ENCODE data around the gene ATR.

Gene ATR

DNA sequence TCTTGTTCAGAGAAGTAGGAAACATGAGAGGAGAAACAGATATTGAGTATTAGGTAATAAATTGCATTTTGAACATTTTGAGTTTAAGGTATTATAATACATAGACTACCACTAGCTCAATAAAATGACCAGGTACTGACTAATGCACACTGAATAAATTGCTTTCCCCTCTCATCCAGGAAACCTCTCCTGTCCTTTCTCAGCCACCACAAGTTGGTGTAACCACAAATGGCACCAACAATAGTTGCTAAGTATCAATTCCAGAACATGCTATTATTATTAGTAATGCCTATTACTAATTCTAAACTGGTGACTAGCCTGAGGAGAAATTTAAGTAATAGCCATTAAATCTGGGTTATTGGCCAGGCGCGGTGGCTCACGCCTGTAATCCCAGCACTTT is 83.4 kb downstream of the ATR start:
- TF ChIP-seq, protein P1, sequence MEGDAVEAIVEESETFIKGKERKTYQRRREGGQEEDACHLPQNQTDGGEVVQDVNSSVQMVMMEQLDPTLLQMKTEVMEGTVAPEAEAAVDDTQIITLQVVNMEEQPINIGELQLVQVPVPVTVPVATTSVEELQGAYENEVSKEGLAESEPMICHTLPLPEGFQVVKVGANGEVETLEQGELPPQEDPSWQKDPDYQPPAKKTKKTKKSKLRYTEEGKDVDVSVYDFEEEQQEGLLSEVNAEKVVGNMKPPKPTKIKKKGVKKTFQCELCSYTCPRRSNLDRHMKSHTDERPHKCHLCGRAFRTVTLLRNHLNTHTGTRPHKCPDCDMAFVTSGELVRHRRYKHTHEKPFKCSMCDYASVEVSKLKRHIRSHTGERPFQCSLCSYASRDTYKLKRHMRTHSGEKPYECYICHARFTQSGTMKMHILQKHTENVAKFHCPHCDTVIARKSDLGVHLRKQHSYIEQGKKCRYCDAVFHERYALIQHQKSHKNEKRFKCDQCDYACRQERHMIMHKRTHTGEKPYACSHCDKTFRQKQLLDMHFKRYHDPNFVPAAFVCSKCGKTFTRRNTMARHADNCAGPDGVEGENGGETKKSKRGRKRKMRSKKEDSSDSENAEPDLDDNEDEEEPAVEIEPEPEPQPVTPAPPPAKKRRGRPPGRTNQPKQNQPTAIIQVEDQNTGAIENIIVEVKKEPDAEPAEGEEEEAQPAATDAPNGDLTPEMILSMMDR (IDR thresholded peaks at IDR 0.05; ENCODE audit: insufficient read depth, low read length) = no peak
- TF ChIP-seq, protein P2, sequence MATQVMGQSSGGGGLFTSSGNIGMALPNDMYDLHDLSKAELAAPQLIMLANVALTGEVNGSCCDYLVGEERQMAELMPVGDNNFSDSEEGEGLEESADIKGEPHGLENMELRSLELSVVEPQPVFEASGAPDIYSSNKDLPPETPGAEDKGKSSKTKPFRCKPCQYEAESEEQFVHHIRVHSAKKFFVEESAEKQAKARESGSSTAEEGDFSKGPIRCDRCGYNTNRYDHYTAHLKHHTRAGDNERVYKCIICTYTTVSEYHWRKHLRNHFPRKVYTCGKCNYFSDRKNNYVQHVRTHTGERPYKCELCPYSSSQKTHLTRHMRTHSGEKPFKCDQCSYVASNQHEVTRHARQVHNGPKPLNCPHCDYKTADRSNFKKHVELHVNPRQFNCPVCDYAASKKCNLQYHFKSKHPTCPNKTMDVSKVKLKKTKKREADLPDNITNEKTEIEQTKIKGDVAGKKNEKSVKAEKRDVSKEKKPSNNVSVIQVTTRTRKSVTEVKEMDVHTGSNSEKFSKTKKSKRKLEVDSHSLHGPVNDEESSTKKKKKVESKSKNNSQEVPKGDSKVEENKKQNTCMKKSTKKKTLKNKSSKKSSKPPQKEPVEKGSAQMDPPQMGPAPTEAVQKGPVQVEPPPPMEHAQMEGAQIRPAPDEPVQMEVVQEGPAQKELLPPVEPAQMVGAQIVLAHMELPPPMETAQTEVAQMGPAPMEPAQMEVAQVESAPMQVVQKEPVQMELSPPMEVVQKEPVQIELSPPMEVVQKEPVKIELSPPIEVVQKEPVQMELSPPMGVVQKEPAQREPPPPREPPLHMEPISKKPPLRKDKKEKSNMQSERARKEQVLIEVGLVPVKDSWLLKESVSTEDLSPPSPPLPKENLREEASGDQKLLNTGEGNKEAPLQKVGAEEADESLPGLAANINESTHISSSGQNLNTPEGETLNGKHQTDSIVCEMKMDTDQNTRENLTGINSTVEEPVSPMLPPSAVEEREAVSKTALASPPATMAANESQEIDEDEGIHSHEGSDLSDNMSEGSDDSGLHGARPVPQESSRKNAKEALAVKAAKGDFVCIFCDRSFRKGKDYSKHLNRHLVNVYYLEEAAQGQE (IDR thresholded peaks at IDR 0.05; ENCODE audit: insufficient replicate concordance, low read depth) = no peak
- TF ChIP-seq GABPA (IDR thresholded peaks at IDR 0.05; ENCODE audit: low read depth) = no peak
- TF ChIP-seq POLR2AphosphoS5 (IDR thresholded peaks at IDR 0.05; ENCODE audit: low read depth) = no peak
- H3K27me3 ChIP-seq (ENCODE audit: insufficient read depth, poor library complexity, severe bottlenecking) = no peaks in the 10 kb centered on the region
- no peak for DNase-seq (ENCODE audit: low read depth in 1 of 2, low spot score in 1 of 2)
- no peak overlapping the region for H3K4me3 ChIP-seq (replicated peaks; ENCODE audit: insufficient read depth, low read length)
- no peak overlapping the region for H3K27ac ChIP-seq (replicated peaks)

DNA sequence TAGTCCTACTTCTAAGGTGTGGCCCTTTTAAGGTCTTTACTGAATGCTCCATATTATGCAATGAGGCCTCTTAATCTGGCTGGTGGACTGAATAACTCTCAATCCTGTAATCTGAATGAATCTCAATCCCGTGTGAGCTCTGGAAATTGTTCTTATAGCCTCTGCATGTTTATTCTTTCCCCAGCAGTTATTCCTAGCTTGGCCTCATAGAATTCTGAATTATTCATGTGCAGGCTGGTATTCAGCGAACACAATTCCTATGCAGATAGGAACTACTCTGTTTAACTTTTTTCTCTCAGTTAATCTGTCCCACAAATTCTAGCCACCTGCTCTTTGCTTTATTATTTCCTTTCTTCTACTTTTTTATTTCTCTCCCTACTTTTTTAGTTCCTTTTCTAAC is 86.3 kb downstream of the ATR start:
- no peak for DNase-seq (ENCODE audit: low read depth in 1 of 2, low spot score in 1 of 2)
- Histone ChIP-seq H3K27me3 (ENCODE audit: insufficient read depth, poor library complexity, severe bottlenecking) (no peaks in the 10 kb centered on the region), H3K27ac (replicated peaks) (no peak overlapping the region), H3K4me3 (replicated peaks; ENCODE audit: insufficient read depth, low read length) (no peak overlapping the region)
- TF ChIP-seq POLR2AphosphoS5 (IDR thresholded peaks at IDR 0.05; ENCODE audit: low read depth) = no peak

DNA sequence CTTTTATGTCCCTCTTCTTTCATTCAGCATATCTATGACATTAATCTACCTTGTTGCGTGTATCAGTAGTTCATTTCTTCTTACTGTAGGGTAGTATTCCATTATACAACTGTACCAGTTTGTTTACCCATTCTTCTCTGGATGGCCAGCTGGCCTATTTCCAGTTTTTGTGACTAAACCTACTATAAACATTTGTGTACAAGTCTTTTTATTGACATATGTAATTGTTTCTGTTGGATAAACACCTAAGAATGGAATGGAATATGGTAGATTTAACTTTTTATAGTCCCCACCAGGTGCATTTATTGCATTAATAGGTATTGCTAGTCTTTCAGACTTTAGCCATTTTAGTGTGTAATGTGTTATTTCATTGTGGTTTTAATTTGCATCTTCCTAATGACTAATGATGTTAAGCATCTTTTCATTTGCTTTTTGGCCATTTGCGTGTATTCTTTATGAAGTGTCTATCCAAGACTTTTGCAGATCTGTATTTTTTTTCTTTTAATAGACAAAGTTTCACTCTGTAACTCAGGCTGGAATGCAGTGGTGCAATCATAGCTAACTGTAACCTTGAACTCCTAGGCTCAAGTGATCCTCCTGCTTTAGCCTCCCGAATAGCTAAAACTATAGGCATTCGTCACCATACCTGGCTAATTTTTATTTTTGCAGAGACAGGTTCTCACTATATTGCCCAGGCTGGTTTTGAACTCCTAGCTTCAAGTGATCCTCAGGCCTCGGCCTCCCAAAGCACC is 88.8 kb downstream of the ATR start:
- Histone ChIP-seq H3K4me3 (replicated peaks; ENCODE audit: insufficient read depth, low read length) (no peak overlapping the region), H3K27ac (replicated peaks) (no peak overlapping the region), H3K27me3 (ENCODE audit: insufficient read depth, poor library complexity, severe bottlenecking) (no peaks in the 10 kb centered on the region)
- TF ChIP-seq, protein P2 (IDR thresholded peaks at IDR 0.05; ENCODE audit: insufficient replicate concordance, low read depth) = no peak
- TF ChIP-seq, protein P1 (IDR thresholded peaks at IDR 0.05; ENCODE audit: insufficient read depth, low read length) = no peak
- no peak for TF ChIP-seq POLR2AphosphoS5 (IDR thresholded peaks at IDR 0.05; ENCODE audit: low read depth)
- no peak for TF ChIP-seq SPI1 (IDR thresholded peaks at IDR 0.05; ENCODE audit: borderline replicate concordance, low read depth)
- TF ChIP-seq GABPA (IDR thresholded peaks at IDR 0.05; ENCODE audit: low read depth) = no peak
- no peak for DNase-seq (ENCODE audit: low read depth in 1 of 2, low spot score in 1 of 2)

DNA sequence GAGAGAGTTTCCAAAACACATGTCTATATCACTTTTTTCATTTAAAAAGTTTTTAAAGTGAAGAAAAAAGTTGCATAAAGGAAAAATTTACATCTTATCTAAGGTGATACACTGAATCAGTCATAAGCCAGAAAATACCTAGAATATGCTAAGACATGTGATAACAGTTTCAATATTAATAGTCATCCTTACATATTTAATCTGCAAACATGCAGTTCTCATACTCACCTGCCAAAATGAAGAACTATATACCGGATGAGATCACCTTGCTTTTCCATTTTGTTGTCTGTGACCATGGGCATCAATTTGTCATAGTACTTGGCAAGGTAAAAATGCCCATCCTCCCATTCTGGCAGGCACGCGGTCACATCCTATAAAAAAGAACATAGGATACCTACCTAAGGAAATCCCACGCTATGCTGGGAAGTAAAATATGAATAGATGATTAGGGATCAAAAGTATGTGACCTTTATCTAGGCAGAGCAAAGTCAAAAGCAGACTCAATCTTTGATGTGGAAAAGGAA is 93.6 kb downstream of the ATR start:
- no peak overlapping the region for H3K4me3 ChIP-seq (replicated peaks; ENCODE audit: insufficient read depth, low read length)
- no peak for DNase-seq (ENCODE audit: low read depth in 1 of 2, low spot score in 1 of 2)
- TF ChIP-seq, protein P1 (IDR thresholded peaks at IDR 0.05; ENCODE audit: insufficient read depth, low read length) = no peak
- TF ChIP-seq SPI1 (IDR thresholded peaks at IDR 0.05; ENCODE audit: borderline replicate concordance, low read depth) (no peak), GABPA (IDR thresholded peaks at IDR 0.05; ENCODE audit: low read depth) (no peak), POLR2AphosphoS5 (IDR thresholded peaks at IDR 0.05; ENCODE audit: low read depth) (no peak)
- TF ChIP-seq, protein P2 (IDR thresholded peaks at IDR 0.05; ENCODE audit: insufficient replicate concordance, low read depth) = no peak
- no peak overlapping the region for H3K27ac ChIP-seq (replicated peaks)
- no peaks in the 10 kb centered on the region for H3K27me3 ChIP-seq (ENCODE audit: insufficient read depth, poor library complexity, severe bottlenecking)

Data from HL-60 (cell line).